Activated CD4-positive, alpha-beta T cell treated with anti-CD3 and anti-CD28 coated beads, Interleukin-2, amount 50 U/mL, for 16 hours (primary cell): ENCODE measurements around the gene USH1G.

Source experiments
- DNase-seq: peaks from one replicate; pipeline ENCODE4 v3.0.0-alpha.2; 2020

USH1G gene

DNA sequence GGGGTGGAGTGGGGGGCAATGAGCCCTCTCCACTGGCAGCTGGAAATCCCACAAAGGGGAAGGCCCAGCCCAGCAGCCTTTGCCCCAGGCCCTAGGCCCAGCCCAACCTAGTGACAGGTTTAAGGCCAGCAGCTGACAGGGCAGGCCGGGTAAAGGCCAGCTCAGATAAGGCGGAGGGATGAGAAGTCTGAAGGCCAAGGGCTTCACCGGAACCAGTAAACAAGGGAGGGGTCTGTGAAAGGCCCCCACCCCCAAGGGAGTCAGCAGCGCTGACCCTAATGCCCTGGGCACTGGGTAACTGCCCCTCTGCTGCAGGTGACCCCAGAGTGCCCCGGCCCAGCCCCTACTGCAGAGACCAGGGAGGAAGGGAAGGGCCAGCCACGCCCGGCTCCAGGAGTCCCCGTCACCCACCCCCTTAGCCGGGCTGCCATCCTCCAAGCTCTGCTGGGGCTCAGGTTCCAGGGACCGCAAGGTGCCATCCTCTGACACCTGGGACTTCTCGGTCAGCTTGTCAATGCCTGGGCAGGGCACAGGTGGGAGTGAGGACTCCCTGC, 30.2 kb upstream of the USH1G start:
- no peak for DNase-seq

GRCh38 chr17:74952431-74953133, 29.5 kb upstream of the USH1G start:
- DNase-seq = no peak

DNA sequence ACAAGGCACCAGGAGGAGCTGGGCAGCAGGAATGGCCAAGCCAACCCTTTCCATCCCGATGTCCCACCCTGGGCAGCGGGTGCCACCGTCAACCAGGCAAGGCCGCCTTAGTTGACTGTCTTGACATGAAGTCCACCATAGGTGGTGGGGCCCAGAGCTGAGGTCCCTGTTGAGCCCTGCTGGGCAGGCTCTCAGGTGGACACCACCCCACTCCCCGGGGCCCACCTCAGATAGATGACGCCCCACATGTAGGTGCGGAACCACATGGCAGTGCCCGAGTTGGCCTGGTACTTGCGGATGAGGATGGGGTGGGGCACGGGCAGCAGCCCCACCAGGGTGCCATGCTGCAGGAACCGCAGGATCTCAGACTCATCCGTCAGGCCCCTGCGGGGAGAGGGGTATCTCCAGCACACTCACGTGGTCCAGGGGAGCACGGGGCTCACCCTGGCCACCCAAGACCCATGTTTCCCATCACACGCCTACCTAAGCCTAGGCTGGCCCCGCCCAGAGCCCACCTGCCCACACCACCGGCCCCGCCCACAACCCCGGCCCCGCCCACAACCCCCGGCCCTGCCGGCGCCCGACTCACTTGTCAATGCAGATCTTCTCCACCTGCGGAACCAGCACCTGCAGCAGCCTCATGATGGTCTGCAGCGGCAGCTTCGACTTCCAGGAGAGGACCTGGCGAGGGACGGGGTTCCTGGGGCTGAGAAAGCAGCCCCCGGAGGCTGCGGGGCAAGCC, 28.8 kb upstream of the USH1G start:
- no peak for DNase-seq

- DNase-seq = no peak
These were observed 28.0 kb upstream of the USH1G start for GRCh38 chr17:74951065-74951464.

DNA sequence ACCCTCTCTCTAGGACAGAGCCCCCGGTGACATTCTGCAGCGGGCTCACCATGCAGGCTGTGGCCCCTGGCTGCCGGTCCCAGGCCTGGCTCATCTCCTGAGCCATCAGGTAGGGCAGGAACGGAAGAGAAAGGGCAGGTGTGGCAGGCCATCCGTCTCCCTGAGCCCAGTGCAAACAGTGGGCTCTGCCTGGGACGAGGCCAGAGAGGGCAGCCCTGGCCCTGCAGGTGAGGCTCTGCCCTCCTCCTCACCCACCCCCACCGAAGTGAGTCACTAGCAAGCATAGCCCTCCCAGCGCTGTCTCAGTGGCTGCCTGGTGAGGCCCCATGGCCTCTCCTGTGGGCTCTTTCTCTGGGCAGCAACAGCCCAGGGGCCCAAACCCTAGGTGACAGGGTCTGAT, 27.2 kb upstream of the USH1G start:
- no peak for DNase-seq

DNA sequence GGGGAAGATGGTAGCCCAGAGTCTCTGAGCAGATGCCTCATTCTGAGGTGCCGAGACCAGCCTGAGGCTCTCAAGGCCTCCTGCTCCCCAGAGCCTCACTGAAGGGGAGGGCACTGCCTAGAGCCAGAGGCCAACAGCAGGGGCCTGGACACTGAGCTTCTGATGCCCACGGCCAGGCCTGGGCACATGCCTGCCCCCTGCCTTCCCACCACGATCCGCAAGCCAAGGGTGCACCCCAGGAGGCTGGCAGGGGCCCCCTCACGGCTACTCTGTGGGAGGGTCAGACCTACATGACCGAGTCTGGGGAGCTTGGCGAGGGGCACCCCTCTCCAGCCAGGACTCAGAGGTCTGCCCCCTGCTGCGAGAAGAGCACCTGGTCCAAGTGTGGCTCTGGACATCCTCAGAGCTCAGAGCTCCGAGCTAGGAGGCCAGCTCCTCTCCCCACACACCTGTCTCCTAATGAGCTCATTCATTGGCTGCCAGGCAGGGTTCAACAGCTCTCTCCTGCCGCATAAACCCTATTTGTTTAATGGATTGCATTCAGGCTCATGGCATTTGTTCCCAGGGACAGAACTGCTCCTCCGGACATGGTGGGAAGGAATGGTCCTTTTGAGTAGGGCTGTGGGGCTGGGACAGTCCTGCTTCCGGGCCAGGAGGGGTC, 26.5 kb upstream of the USH1G start:
- no peak for DNase-seq

- DNase-seq = no peak
These were observed 24.1 kb upstream of the USH1G start for GRCh38 chr17:74947041-74947754.

- no peak for DNase-seq
These were observed 23.6 kb upstream of the USH1G start for GRCh38 chr17:74946641-74947040.

- no peak for DNase-seq
These were observed 22.5 kb upstream of the USH1G start for GRCh38 chr17:74945543-74945942.

DNA sequence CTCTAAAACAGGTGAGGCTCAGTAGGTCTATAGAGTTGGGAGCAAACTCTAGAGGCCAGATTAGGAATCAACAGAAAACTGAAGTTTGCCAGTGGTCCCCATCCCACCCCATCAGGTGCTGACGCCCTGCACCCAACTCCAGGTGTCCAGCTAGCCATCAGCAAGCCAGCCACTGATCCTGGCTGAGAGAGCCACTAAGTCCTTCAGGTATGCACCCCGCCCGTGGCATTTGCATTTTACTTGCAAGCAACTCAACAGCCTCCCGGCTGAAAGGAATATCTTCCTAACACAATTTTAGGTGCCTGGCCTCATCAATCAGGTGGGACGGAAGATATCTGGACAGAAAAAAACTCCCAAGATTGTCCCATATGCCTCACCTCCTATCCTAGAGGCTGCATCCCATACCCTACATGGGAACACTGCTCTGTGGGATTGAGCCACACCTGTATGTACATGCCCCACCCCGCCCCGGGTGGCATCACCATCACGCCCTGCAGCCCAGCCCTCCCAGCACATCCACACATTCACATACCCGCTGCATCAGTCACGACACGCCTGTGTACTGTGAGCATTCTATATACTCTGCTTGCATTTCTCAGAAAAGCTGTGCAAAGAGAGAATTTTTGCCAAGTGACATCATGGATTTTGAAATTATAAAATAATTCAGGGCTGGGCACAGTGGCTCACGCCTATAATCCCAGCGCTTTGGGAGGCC, 20.9 kb upstream of the USH1G start:
- DNase-seq = no peak

DNA sequence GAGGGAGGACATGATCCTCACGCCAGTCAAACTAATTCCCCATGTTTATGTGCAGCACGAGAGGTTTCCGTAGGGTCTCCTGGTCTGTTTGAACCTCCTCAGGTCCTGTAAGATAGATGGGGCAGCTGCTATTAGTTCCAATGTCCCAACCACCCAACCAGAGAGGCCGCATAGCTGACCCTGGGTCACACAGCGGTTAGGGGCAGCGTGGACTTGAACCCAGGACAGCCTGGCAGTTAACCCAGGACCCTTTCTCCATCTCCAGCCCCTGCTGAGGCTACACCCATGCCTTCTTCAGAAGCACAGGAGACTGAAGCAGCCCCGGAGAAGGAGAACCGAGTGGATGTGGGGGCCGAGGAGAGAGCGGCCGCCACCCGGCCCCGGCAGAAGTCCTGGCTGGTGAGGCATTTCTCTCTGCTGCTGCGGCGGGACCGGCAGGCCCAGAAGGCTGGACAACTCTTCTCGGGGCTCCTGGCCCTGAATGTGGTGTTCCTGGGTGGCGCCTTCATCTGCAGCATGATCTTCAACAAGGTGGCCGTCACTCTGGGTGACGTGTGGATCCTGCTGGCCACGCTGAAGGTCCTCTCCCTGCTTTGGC, 18.2 kb upstream of the USH1G start:
- DNase-seq = no peak

DNA sequence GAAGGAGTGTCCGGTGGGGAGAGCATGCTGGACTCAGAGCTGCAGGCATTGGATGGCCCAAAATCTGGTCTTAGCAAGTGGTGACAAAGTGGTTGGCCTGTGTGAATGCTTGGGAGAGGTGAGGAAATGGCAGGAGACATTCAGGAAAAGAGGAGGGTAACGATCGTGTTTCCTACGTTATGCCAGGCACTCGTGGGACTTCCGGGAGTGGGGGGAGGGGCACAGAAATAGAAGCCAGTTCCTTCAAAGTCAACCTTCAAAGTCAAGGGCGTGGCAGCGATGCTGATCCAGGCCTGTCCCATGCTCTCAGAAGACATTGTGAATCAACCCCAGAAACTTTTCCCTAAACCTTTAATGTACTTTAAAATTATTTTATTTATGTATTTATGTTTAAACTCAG, 16.5 kb upstream of the USH1G start:
- no peak for DNase-seq

DNA sequence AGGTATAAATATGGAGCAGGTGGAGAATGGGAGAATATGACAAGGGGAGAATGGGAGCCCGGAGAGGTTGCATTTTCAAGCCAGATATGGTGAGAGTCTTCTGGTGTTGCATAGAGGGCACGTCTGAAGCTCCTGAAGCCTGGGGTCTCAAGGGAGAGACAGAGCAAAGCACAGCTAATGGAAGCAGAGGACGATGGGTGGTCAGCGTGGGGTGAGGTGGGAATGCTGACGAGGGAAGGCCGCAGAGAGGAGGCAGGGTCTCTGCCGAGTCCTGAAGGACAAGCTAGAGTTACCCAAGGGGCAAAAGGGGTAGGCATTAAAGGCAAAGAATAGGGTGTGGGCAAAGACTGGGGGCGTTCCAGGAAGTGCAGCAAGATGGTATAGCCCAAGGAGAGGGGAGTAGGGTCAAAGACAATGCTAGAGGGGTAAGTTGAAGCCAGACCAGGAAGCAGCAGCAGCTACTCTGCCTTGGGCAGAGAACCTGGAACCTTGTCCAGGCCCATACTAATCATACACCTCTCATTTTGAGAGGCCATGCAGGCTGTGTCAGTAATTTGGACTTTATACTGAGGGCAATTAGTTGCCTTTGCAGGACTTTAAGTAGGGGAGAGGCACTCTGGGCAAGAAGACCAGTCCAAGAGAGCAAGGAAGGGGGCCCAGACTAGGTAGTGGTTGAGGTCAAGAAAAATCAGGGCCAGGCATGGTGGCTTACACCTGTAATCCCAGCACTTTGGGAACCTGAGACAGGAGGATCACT, 15.3 kb upstream of the USH1G start:
- DNase-seq = no peak

DNA sequence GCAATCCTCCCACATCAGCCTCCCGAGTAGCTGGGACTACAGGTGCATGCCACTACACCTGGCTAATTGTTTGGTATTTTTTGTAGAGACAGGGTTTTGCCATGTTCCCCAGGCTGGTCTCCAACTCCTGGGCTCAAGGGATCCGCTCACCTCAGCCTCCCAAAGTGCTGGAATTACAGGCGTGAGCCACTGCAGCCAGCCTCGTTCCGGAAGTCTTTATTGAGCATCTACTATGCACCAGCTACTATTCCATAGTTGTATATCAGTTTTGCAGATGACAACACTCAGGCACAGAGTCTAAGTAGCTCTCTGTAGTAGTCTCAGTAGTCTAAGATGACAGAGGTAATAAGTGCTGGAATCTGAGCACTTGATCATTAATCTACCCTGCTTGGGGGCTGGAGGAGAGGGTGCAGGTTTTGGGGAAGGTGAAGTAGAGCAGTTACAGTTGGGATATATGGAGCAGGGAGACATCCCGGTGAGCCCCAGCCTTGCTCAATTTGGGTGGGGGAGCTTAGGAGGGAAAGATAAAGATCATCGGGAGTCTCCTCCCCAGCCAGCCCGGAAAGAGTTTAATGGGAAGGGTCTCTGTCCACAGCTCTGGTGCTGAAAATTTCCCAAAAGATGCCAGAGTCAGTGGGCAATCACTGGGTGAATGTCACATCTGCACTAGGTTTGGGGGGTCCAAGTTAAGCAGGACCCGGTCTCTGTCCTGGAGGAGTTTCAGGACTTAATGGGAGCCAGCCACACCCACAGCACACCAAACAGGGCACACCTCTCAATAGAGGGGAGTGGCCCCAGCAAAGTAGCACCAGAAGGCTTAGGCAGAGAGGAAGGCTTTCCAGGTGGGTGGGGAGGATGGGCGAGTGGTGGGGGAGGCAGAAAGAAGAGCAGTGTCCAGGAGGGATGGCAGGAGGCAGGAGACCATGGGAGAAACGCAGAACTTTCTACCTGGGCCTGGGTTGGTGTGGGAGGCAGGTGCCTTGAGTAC, 14.3 kb upstream of the USH1G start:
- DNase-seq = no peak

- no peak for DNase-seq
These were observed 13.4 kb upstream of the USH1G start for GRCh38 chr17:74936470-74936799.

DNA sequence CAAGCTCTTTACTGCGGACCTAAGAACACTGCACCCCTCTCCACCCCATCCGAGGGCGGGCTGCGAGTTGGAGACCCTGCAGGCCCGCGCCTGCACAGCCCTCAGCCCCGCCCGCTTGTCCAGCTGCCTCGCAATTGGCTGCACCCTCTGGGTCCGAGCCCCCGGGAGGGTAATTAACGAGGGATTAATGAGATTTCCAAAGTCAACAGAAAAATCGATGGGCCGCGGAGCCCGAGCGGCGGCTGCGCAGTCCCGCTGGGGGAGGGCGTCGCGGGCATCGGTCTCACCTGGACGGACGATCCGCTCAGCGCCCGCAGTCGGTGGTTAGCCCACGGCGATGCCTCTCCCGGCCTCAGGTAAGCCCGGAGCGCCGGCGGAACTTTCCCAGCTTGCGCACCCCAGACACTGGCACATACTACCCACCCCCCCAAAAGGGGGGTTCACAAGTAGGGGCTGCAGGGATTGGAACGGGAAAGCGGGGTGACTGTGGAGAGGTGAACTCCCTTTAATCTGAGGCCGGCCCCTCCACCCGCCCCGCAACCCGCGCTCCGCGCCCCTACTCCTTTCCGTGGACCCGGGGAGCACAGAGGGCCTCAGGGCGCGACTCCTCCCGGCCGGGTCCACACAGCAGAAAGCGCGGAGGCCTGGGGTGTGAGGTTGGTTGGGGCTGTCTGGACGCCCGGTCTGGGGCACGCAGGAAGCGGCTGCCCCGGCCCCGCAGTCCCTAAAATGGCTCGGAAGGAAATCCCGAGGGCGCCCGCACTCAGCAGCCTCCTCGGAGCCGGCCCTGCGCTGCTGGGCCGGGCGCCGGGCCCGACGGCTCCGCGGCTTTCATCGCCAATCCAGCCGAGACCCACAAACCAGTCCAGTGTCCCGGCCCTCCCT, 12.8 kb upstream of the USH1G start, which contains the start of gene OTOP3:
TSS of gene OTOP3 (plus strand) at position 314 of the 885 bp plus-strand sequence. CDS start at position 338, 24 bp downstream.
- DNase-seq = no peak

GRCh38 chr17:74935048-74935447, 12.0 kb upstream of the USH1G start:
- no peak for DNase-seq

- DNase-seq = no peak
These were observed 7.5 kb upstream of the USH1G start for GRCh38 chr17:74930535-74931036.

DNA sequence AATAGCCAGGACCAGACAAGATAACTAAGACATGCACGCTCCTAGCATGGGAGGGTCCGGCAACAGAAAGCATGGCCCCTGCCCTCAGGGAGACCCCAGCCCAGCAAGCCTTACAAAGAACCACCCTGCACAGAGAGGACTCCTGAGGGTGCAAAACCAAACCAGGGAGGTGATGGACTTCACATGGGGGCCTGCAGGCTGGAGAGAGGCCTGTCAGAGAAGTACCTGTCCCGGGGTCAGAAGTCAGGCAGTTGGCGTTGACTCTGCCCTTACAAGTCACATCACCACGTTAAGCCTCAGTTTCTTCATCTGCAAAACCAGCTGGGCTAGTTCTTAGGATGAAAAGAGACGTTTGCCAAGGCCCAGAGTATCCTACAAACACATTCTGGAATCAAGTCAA, 5.7 kb upstream of the USH1G start:
- DNase-seq = no peak
